Stimulated activated memory B cell treated with anti-CD40 and anti-IgM and Interleukin-4, amounts not matched to agents 10 μg/mL and 1 μg/mL and 100 μg/mL, for 72 hours (primary cell): ENCODE data around the gene SUPT20H.
A peak's percentile ranks its signal among the peaks of the same experiment; 100 is the strongest.
"Not testable (repeated sequence)": the region's sequence is repeated elsewhere in the genome, so short reads cannot be mapped to it uniquely, and the experiment has no call there.

Source experiments
- ATAC-seq: fragments of 150-1000 bp; cut with Tn5 transposase; 2 replicates; pipeline ENCODE4 v1.10.0; 2021
- H3K27ac Mint-ChIP-seq: one replicate; pipeline ENCODE4 v1.8.0; 2022; ENCODE audit warnings: mild to moderate bottlenecking, mixed read lengths
- H3K27me3 Mint-ChIP-seq: one replicate; pipeline ENCODE4 v1.8.0; 2022; ENCODE audit warnings: mixed read lengths
- H3K36me3 Mint-ChIP-seq: one replicate; pipeline ENCODE4 v1.8.0; 2022; ENCODE audit warnings: mixed read lengths
- H3K4me1 Mint-ChIP-seq: one replicate; pipeline ENCODE4 v1.8.0; 2022; ENCODE audit warnings: mixed read lengths
- H3K4me3 Mint-ChIP-seq: one replicate; pipeline ENCODE4 v1.8.0; 2022; ENCODE audit warnings: mild to moderate bottlenecking, moderate library complexity, mixed read lengths
- H3K9me3 Mint-ChIP-seq: one replicate; pipeline ENCODE4 v1.8.0; 2022; ENCODE audit warnings: mixed read lengths

The SUPT20H gene

GRCh38 chr13:37085606-37086005 lies 26.1 kb upstream of the SUPT20H start:
- no peak for ATAC-seq
- H3K36me3 Mint-ChIP-seq: no peaks in the 10 kb centered on the region
- no peak overlapping the region for H3K4me3 Mint-ChIP-seq
- H3K4me1 Mint-ChIP-seq: no peaks in the 10 kb centered on the region
- no peaks in the 10 kb centered on the region for H3K27me3 Mint-ChIP-seq
- no peaks in the 10 kb centered on the region for H3K9me3 Mint-ChIP-seq
- H3K27ac Mint-ChIP-seq: no peak overlapping the region

- Mint-ChIP-seq H3K27me3 (no peaks in the 10 kb centered on the region), H3K4me3 (no peak overlapping the region), H3K27ac (no peak overlapping the region), H3K9me3 (no peaks in the 10 kb centered on the region), H3K36me3 (no peaks in the 10 kb centered on the region), H3K4me1 (no peaks in the 10 kb centered on the region)
- ATAC-seq: no peak
These were observed 17.3 kb upstream of the SUPT20H start for GRCh38 chr13:37076818-37077217.

GRCh38 chr13:37075164-37075563 lies 15.7 kb upstream of the SUPT20H start:
- Mint-ChIP-seq H3K36me3 (no peaks in the 10 kb centered on the region), H3K4me1 (no peaks in the 10 kb centered on the region), H3K4me3 (no peak overlapping the region), H3K27me3 (peaks cover 3% of the 10 kb centered on the region), H3K9me3 (no peaks in the 10 kb centered on the region), H3K27ac (no peak overlapping the region)
- no peak for ATAC-seq

- Mint-ChIP-seq H3K36me3 (no peaks in the 10 kb centered on the region), H3K27me3 (peaks cover 8% of the 10 kb centered on the region), H3K4me1 (no peaks in the 10 kb centered on the region), H3K4me3 (no peak overlapping the region), H3K27ac (no peak overlapping the region), H3K9me3 (no peaks in the 10 kb centered on the region)
- no peak for ATAC-seq
These were observed 15.2 kb upstream of the SUPT20H start for GRCh38 chr13:37074703-37075102.

GRCh38 chr13:37072024-37072423 lies 12.5 kb upstream of the SUPT20H start:
- Mint-ChIP-seq H3K36me3 (no peaks in the 10 kb centered on the region), H3K4me3 (no peak overlapping the region), H3K4me1 (peaks cover 8% of the 10 kb centered on the region), H3K27ac (no peak overlapping the region), H3K9me3 (no peaks in the 10 kb centered on the region), H3K27me3 (peaks cover 9% of the 10 kb centered on the region)
- ATAC-seq: no peak

- Mint-ChIP-seq H3K27ac (no peak overlapping the region), H3K36me3 (no peaks in the 10 kb centered on the region), H3K9me3 (no peaks in the 10 kb centered on the region), H3K4me3 (no peak overlapping the region), H3K4me1 (peaks cover 8% of the 10 kb centered on the region), H3K27me3 (peaks cover 9% of the 10 kb centered on the region)
- no peak for ATAC-seq
These were observed 11.5 kb upstream of the SUPT20H start for GRCh38 chr13:37070956-37071355.

GRCh38 chr13:37070145-37070695 lies 10.7 kb upstream of the SUPT20H start:
- H3K4me3 Mint-ChIP-seq: no peak overlapping the region
- H3K4me1 Mint-ChIP-seq: peaks cover 8% of the 10 kb centered on the region
- H3K27ac Mint-ChIP-seq: no peak overlapping the region
- H3K27me3 Mint-ChIP-seq: peaks cover 9% of the 10 kb centered on the region
- ATAC-seq: no peak
- no peaks in the 10 kb centered on the region for H3K9me3 Mint-ChIP-seq
- no peaks in the 10 kb centered on the region for H3K36me3 Mint-ChIP-seq

GRCh38 chr13:37069597-37070103 lies 10.2 kb upstream of the SUPT20H start:
- Mint-ChIP-seq H3K4me3 (no peak overlapping the region), H3K9me3 (no peaks in the 10 kb centered on the region), H3K4me1 (peaks cover 8% of the 10 kb centered on the region), H3K27ac (no peak overlapping the region), H3K27me3 (peaks cover 9% of the 10 kb centered on the region), H3K36me3 (no peaks in the 10 kb centered on the region)
- ATAC-seq: peak; percentile 39

GRCh38 chr13:37068962-37069361 lies 9.5 kb upstream of the SUPT20H start:
- Mint-ChIP-seq H3K4me1 (peaks cover 8% of the 10 kb centered on the region), H3K27me3 (peaks cover 9% of the 10 kb centered on the region), H3K4me3 (no peak overlapping the region), H3K9me3 (no peaks in the 10 kb centered on the region), H3K27ac (no peak overlapping the region), H3K36me3 (no peaks in the 10 kb centered on the region)
- no peak for ATAC-seq

- Mint-ChIP-seq H3K4me3 (no peak overlapping the region), H3K27me3 (peaks cover 9% of the 10 kb centered on the region), H3K9me3 (no peaks in the 10 kb centered on the region), H3K27ac (no peak overlapping the region), H3K36me3 (no peaks in the 10 kb centered on the region), H3K4me1 (peaks cover 8% of the 10 kb centered on the region)
- no peak for ATAC-seq
These were observed 8.4 kb upstream of the SUPT20H start for GRCh38 chr13:37067874-37068273.

- H3K27me3 Mint-ChIP-seq: peaks cover 9% of the 10 kb centered on the region
- H3K27ac Mint-ChIP-seq: no peak overlapping the region
- H3K36me3 Mint-ChIP-seq: no peaks in the 10 kb centered on the region
- no peak overlapping the region for H3K4me3 Mint-ChIP-seq
- ATAC-seq: no peak
- H3K4me1 Mint-ChIP-seq: peaks cover 8% of the 10 kb centered on the region
- H3K9me3 Mint-ChIP-seq: no peaks in the 10 kb centered on the region
These were observed 6.5 kb upstream of the SUPT20H start for GRCh38 chr13:37065890-37066526.

GRCh38 chr13:37059848-37060192 lies 332 bp upstream of the SUPT20H start:
- Mint-ChIP-seq H3K27ac (peak overlapping the region; percentile 98), H3K4me1 (peaks cover 19% of the 10 kb centered on the region), H3K4me3 (peak overlapping the region; percentile 85), H3K36me3 (peaks cover 13% of the 10 kb centered on the region), H3K27me3 (no peaks in the 10 kb centered on the region), H3K9me3 (no peaks in the 10 kb centered on the region)
- ATAC-seq: peak; percentile 51

- not testable (repeated sequence) for H3K9me3 Mint-ChIP-seq, H3K27ac Mint-ChIP-seq, ATAC-seq, H3K4me3 Mint-ChIP-seq, H3K27me3 Mint-ChIP-seq
- H3K4me1 Mint-ChIP-seq: peaks cover 32% of the 10 kb centered on the region
- H3K36me3 Mint-ChIP-seq: peaks cover 29% of the 10 kb centered on the region
These were observed 3.3 kb downstream of the SUPT20H start for GRCh38 chr13:37056228-37056627.

GRCh38 chr13:37053111-37053510 lies 6.4 kb downstream of the SUPT20H start:
- Mint-ChIP-seq H3K4me1 (peaks cover 22% of the 10 kb centered on the region), H3K36me3 (peaks cover 34% of the 10 kb centered on the region)
- H3K27ac Mint-ChIP-seq, H3K9me3 Mint-ChIP-seq, H3K27me3 Mint-ChIP-seq, ATAC-seq, H3K4me3 Mint-ChIP-seq: not testable (repeated sequence)

- no peaks in the 10 kb centered on the region for H3K27me3 Mint-ChIP-seq
- no peak overlapping the region for H3K27ac Mint-ChIP-seq
- peaks cover 2% of the 10 kb centered on the region for H3K9me3 Mint-ChIP-seq
- H3K4me3 Mint-ChIP-seq: no peak overlapping the region
- H3K36me3 Mint-ChIP-seq: peaks cover 21% of the 10 kb centered on the region
- peaks cover 13% of the 10 kb centered on the region for H3K4me1 Mint-ChIP-seq
- no peak for ATAC-seq
These were observed 9.7 kb downstream of the SUPT20H start for GRCh38 chr13:37049810-37050209.

GRCh38 chr13:37047846-37048245 lies 11.6 kb downstream of the SUPT20H start:
- Mint-ChIP-seq H3K36me3 (peaks cover 16% of the 10 kb centered on the region), H3K27ac (no peak overlapping the region), H3K9me3 (no peaks in the 10 kb centered on the region), H3K27me3 (no peaks in the 10 kb centered on the region), H3K4me1 (peaks cover 10% of the 10 kb centered on the region), H3K4me3 (no peak overlapping the region)
- ATAC-seq: no peak
